Stimulated activated CD8-positive, alpha-beta memory T cell treated with anti-CD3 and anti-CD28 coated beads, Interleukin-4, amount 100 ng/mL, for 24 hours (primary cell): ENCODE measurements around the gene IFT52.
"Not testable (repeated sequence)": the region's sequence is repeated elsewhere in the genome, so short reads cannot be mapped to it uniquely, and the experiment has no call there.

Experiments used
- DNase-seq: peaks from one replicate; pipeline ENCODE4 v3.0.0-alpha.2; 2020; ENCODE audit warnings: low read depth

IFT52 gene

DNA sequence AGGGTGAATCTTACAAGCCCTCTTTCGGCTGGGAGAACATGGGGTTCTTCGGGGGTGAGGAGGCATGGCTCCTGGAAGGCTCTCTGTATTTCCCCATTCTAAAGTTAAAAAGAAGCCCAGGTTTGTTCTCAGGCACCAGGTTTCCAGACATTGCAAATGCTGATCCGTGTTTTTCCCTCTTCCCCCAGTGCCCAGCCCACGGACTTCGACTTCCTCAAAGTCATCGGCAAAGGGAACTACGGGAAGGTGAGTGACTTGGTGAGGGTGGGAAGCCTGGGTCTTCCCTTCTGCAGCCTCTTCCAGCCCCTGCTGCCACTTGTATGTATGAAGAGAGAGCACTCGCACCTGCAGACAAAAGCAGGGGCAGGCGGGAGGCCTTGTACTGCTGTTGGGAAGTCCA is 23.3 kb upstream of the IFT52 start:
- DNase-seq = no peak

GRCh38 chr20:43568706-43569105 is 22.0 kb upstream of the IFT52 start:
- DNase-seq = no peak

DNA sequence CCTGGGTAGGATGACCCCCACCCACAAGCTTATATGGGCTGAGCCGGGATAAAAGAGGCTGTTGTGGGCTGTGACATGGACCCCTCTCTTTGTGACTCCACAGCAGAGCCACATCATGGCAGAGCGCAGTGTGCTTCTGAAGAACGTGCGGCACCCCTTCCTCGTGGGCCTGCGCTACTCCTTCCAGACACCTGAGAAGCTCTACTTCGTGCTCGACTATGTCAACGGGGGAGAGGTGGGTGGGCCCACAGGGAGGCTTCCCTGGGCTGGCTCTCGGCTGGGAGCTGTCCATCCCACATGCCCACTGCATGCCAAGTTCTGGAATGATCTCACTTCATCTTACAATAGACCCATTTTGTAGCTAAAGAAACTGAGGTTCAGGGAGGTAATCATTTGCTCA is 21.5 kb upstream of the IFT52 start:
- DNase-seq = no peak

- no peak for DNase-seq
Observed at GRCh38 chr20:43570496-43570895, 20.2 kb upstream of the IFT52 start.

DNA sequence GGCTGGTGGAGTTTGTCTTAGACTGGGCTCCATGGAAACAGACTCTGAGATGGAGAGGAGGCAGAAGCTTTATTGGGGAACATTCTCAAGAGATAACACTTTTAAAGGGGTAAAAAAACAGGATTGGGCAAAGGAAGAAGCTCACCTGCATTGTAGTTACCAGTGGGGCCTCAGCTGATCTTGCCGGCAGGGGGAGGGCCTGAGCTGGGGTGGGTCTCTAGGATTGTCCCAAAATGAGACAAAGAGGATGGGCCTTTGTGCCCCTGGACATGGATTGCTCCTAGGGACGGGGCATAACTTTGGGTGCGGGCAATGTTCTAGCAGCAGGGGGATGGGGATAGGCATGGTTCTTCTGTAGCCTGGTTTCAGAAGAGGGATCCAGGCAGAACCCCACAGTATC is 19.4 kb upstream of the IFT52 start:
- DNase-seq = no peak

DNA sequence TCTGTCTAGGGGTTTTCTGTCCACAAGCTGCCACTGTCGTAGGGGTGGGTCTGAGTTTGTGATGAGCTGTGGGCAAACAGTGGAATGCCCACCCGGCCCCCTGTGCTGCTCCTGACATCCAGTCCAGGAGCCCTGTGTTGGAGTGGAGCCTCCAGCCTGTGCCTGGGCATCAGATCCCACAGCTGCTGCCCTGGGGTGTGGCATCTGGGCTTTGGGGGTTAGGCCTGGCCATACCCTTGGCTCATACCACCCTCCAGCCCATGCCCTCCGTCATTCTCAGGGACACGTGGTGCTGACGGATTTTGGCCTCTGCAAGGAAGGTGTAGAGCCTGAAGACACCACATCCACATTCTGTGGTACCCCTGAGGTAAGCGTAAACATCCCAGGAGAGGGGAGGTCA is 19.0 kb upstream of the IFT52 start:
- no peak for DNase-seq

GRCh38 chr20:43572891-43573290 is 17.8 kb upstream of the IFT52 start:
- DNase-seq = no peak

DNA sequence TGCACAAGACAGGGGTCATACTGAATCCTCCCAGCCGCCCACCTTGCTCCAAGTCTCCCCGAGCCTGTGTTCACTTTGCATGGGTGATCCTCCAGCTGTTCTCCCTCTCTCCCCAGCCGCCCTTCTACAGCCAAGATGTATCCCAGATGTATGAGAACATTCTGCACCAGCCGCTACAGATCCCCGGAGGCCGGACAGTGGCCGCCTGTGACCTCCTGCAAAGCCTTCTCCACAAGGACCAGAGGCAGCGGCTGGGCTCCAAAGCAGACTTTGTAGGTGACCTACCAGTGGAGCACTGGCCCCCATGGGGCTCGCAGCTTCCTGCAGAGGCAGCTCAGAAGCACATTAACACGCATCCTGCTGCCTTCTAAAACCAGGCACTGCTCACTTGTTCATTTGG is 14.6 kb upstream of the IFT52 start:
- DNase-seq = no peak

- no peak for DNase-seq
Observed at GRCh38 chr20:43579861-43580793, 10.6 kb upstream of the IFT52 start.

DNA sequence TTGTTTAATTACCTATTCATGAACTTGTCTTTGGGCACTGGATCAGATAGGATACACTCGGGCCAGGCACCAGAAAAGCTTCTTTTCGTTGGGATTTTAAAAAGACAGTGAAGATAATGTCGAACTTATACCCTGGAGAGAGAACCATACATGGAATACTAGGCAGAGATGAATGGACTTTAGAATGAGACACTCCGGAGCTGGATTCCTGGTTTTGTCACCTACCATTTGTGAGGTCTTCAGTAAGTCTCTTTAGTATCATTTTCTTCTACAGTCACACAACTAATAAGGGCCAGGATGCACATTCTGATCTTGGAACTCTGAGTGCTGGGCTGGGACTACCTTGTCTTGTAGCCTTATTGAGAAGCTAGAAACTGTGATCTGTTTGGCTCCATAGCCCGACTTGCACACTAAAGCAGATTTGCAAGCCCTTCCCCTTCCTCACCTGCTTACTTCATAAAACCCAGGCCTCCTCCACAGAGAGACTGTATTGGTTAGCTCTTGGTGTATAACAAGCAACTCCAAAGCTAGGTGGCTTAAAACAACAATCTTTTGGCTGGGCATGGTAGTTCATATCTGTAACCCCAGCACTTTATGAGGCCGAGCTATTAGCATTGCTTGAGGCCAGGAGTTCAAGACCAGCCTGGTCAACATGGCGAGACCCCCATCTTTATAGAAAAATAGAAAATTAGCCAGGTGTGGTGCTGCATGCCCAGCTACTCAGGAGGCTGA is 7.4 kb upstream of the IFT52 start:
- no peak for DNase-seq

DNA sequence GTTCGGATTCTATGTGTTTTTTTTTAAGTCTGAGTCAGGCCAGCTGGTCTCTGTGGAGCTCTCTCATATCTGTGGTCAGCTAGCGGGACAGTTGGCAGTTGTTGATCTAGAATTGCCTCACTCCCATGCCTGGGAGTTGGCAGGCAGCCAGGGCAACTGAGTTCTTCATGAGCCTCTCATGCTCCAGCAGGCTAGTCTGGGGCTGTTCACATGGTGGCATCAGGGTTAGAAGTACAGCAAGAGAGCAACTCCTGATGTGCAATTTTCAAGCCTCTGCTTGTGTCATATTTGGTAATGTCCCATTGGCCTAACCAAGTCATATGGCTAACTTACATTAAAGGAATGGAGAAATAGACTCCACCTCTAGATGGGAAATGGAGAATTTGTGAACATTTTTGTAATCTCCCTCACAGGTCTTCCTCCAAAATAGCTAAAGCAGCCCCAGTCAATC is 6.7 kb upstream of the IFT52 start:
- DNase-seq = no peak

DNA sequence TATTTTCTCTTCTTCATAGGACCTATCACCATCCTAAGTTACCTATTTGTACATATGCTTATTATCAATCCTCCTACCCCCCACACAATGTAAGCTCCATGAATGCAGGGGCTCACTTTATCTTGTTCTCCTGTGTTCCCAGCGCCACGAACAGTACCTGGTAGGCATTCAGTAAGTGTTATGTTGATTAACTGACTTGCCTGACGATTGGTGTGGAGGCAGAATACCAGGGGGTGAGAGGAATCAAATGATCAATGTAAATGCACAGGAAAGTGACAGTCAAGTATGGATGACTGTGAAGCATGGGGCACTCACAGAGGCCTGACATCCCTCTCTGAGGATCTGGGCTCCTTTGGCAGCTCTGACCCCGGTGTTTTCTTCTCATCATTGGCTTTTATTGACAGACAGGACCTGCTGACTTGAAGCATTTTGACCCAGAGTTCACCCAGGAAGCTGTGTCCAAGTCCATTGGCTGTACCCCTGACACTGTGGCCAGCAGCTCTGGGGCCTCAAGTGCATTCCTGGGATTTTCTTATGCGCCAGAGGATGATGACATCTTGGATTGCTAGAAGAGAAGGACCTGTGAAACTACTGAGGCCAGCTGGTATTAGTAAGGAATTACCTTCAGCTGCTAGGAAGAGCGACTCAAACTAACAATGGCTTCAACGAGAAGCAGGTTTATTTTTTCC is 6.1 kb upstream of the IFT52 start:
- no peak for DNase-seq

GRCh38 chr20:43586641-43587040 is 4.1 kb upstream of the IFT52 start:
- no peak for DNase-seq

- not testable (repeated sequence) for DNase-seq
Observed at GRCh38 chr20:43588526-43588925, 2.2 kb upstream of the IFT52 start.

- no peak for DNase-seq
Observed at GRCh38 chr20:43590036-43590391, 723 bp upstream of the IFT52 start.

GRCh38 chr20:43601960-43602359 is 11.2 kb downstream of the IFT52 start:
- not testable (repeated sequence) for DNase-seq

DNA sequence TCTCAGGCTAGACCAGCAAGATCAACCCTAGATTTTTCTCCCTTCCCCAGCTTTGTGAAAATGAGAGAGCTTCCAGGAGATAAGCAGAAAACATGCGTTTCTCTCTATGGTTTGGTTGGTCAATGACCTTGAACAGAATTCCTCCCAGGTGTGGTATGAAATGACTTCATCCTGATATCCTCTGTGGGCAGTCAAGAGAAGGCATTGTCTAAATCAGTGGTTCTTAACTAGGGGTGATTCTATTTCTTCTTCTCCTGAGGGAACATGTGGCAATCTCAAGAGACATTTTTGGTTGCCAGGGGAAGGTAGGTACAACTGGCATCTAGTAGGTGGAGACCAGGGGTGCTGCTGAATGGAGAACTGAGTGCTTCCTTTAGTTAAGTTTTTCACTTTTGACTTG is 12.4 kb downstream of the IFT52 start:
- no peak for DNase-seq

- no peak for DNase-seq
Observed at GRCh38 chr20:43605715-43606114, 15.0 kb downstream of the IFT52 start.

DNA sequence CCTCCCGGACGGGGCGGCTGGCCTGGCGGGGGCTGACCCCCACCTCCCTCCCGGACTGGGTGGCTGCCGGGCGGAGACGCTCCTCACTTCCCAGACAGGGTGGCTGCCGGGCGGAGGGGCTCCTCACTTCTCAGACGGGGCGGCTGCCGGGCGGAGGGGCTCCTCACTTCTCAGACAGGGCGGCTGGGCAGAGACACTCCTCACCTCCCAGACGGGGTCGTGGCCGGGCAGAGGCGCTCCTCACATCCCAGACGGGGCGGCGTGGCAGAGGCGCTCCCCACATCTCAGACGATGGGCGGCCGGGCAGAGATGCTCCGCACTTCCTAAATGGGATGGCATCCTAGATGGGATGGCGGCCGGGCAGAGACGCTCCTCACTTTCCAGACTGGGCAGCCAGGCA is 16.5 kb downstream of the IFT52 start:
- DNase-seq = not testable (repeated sequence)

GRCh38 chr20:43631598-43631997 is 40.9 kb downstream of the IFT52 start:
- DNase-seq = no peak

- DNase-seq = no peak
Observed at GRCh38 chr20:43636429-43636828, 45.7 kb downstream of the IFT52 start.

DNA sequence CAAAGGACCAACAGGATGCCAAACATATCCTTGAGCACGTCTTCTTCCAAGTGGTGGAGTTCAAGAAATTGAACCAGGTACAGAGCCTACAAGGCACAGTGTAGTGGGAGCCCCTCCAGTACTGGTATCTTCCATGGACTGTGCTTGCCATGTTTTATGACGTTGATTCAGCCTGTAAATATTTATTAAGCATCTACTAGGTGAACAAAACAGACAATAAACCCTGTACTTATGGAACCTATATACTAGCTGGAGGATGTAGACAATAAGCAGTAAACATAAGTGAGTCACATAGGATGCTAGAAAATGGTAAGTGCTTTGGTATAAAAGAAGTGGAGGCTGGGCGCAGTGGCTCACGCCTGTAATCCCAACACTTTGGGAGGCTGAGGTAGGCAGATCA is 51.8 kb downstream of the IFT52 start:
- DNase-seq = no peak

DNA sequence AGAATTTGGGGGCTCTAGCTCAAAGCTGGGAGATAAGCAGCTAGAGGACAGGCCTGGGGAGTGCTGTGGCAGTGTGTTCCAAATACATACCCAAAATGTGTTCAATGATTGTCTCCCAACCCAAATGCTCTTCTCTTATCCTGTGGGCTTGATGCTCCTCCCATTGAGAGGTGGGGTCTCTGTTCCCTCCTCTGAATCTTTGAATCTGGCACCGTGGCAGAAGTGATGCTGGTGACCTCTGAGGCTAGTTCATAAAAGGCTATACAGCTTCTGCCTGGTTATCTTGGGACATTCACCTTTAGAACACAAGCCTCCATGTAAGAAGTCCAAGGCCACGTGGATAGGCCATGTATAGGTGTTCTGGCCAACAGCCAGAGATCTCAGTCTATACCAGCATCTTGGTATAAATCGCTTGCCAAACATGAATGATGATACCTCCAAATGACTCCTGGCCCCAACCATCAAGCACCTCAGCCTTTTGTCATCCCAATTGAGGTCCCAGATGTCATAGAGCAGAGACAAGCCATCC is 60.3 kb downstream of the IFT52 start:
- no peak for DNase-seq
